OCI-LY7 (cell line): ENCODE data around the gene PROB1.

Experiments used
- EZH2phosphoT487 ChIP-seq: fragments of 200-600 bp; sonication (generic); IDR thresholded peaks from 2 replicates; pipeline ENCODE4 v1.6.1; 2018; ENCODE audit warnings: low read depth, borderline replicate concordance, mild to moderate bottlenecking, mixed run types, antibody characterized with exemption, low read length, moderate library complexity, mixed read lengths
- TF ChIP-seq, protein P1 (sequence below): fragments of 200-600 bp; sonication (generic); conservative IDR thresholded peaks from 2 replicates; pipeline ENCODE4 v1.5.1; 2014; ENCODE audit warnings: mild to moderate bottlenecking, antibody characterized with exemption, low read length, moderate library complexity, mixed read lengths

DNA sequence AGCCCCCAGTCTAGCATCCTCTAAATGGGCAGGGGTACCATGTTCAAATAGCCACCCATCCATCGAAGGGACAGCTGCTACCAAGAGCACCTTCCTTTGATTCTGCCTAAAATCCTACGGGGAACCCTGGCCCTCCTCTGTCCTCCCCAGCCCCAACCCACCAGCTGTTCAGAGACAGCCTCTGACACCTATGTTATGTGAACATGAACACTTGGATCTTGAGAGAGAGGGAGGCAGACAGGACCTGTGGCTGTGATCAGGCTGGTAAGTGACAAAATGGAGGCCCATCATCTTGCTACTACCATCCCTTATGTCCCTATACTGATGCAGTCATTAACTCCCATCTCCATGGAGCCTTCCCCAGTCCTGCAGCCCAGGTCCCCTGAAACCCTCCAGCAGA is 20.0 kb downstream of the PROB1 start:
- TF ChIP-seq, protein P1, sequence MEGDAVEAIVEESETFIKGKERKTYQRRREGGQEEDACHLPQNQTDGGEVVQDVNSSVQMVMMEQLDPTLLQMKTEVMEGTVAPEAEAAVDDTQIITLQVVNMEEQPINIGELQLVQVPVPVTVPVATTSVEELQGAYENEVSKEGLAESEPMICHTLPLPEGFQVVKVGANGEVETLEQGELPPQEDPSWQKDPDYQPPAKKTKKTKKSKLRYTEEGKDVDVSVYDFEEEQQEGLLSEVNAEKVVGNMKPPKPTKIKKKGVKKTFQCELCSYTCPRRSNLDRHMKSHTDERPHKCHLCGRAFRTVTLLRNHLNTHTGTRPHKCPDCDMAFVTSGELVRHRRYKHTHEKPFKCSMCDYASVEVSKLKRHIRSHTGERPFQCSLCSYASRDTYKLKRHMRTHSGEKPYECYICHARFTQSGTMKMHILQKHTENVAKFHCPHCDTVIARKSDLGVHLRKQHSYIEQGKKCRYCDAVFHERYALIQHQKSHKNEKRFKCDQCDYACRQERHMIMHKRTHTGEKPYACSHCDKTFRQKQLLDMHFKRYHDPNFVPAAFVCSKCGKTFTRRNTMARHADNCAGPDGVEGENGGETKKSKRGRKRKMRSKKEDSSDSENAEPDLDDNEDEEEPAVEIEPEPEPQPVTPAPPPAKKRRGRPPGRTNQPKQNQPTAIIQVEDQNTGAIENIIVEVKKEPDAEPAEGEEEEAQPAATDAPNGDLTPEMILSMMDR = no peak
- no peak for TF ChIP-seq EZH2phosphoT487
